ENCODE results near the gene SERHL2.
"Not testable (repeated sequence)": the region's sequence is repeated elsewhere in the genome, so short reads cannot be mapped to it uniquely, and the experiment has no call there.

- TF ChIP-seq CTCF (IDR thresholded peaks at IDR 0.05); USF2 (IDR thresholded peaks at IDR 0.05; ENCODE audit: borderline replicate concordance, low read depth, low read length): not testable (repeated sequence)
Observed at GRCh38 chr22:42536634-42537033, 17.1 kb upstream of the SERHL2 start.
